Left lobe of liver (tissue), 2 donors: ENCODE measurements around the gene LANCL2. TPM values are rescaled to one million over a fixed set of nuclear protein-coding genes. Genes with fewer than 3 reads are reported as not detected.
"Not testable (repeated sequence)": the region's sequence is repeated elsewhere in the genome, so short reads cannot be mapped to it uniquely, and the experiment has no call there.

ENCODE experiments used
- ATAC-seq: fragments of 200-7000 bp; cut with Tn5 transposase; one replicate; pipeline ENCODE4 v1.9.1; 2020; ENCODE audit warnings: mild to moderate bottlenecking, moderate library complexity
- DNase-seq: peaks from one replicate; pipeline ENCODE4 v3.0.0-alpha.2; 2020; ENCODE audit warnings: low spot score
- total RNA-seq: library from RNA; stranded (reverse); gene quantifications from one replicate; pipeline ENCODE4 v1.2.1, GENCODE V29; 2021
- donor health status: DM: no; HTN: no; CAD: no; lungs with moderate emphysema.
- donor health status: DM: no; HTN: yes; CAD: no.

Gene LANCL2
- total RNA-seq, 1 donor from 2014 or later = 8.5 TPM

DNA sequence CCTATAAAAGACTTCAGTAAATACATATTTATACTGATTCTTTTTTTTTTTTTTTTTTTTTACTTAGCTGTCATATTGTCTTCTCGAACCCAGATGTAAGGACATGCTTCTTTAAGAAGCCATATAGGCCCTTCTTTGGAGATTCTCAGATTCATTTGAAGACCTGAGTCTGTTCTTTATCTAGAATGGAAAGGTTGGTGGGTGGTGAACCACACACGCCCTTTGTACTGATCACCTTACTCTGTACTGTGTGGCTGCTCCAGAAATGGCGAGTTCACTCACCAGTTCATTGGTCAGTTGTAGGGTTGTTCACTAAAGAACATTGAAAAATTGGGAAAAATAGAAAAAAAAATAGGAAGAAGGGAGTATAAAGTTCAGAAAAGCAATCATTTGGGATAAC lies 32.5 kb downstream of the LANCL2 start:
- DNase-seq = no peak
- ATAC-seq = no peak

DNA sequence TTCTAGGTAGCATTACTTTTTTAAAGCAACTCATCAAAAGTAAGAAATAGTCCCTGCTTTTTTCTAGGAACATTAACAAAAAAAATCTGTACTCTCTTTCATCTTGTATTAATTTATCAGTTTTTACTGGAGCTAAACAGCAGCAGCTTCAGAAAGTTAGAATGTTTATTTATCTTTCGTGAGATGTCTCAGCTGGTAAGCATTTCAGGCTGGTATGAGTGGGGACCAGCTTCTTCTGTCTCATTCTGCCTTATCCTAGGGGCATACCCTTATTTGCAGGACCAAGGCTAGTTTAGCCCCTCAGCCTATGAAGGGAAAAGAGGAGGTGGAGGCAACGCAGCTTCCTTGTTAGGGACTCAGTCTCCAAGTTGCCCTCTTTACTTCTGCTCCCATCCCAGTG lies 35.1 kb downstream of the LANCL2 start:
- DNase-seq = no peak
- ATAC-seq = no peak

DNA sequence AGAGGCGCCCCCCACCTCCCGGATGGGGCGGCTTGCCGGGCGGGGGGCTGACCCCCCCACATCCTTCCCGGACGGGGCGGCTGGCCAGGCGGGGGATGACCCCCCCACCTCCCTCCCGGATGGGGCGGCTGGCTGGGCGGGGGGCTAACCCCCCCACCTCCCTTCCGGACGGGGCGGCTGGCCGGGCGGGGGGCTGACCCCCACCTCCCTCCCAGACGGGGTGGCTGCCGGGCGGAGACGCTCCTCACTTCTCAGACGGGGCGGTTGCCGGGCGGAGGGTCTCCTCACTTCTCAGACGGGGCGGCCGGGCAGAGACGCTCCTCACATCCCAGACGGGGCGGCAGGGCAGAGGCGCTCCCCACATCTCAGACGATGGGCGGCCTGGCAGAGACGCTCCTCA lies 37.4 kb downstream of the LANCL2 start:
- ATAC-seq, DNase-seq: not testable (repeated sequence)

DNA sequence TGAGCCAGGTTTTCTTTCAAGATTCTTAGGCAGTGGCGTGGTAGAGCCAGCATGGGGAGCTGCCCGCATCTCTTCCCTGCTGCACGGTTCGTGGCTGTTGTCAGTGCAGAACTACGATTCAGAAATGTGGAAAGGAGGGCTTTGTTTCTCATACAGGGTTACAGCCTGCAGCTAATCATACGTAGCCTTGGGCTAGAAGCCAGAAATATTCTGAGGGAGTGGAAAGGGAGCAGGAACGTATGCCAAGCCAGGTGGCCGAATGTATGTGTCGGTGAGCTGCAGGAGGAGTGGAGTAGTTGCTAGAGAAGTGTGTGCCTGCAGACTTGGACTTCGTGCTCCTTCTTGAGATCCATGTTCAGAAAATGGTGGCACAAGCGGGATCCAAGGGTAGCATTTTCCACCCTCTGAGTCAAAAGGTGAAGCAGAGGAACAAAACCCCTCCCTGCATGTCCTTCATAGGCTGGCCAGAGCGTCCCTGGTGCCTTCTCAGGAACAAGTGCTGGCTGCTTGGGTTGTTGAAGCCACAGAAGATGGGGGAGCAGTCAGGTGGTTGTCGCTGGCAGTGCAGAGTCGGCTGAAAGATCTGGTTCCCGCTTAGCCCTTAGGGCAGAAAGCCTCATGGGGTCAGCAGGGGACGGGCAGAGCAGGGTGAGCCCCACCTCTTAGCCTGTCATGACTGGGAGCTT lies 40.9 kb downstream of the LANCL2 start:
- DNase-seq (no peak), ATAC-seq (no peak)

DNA sequence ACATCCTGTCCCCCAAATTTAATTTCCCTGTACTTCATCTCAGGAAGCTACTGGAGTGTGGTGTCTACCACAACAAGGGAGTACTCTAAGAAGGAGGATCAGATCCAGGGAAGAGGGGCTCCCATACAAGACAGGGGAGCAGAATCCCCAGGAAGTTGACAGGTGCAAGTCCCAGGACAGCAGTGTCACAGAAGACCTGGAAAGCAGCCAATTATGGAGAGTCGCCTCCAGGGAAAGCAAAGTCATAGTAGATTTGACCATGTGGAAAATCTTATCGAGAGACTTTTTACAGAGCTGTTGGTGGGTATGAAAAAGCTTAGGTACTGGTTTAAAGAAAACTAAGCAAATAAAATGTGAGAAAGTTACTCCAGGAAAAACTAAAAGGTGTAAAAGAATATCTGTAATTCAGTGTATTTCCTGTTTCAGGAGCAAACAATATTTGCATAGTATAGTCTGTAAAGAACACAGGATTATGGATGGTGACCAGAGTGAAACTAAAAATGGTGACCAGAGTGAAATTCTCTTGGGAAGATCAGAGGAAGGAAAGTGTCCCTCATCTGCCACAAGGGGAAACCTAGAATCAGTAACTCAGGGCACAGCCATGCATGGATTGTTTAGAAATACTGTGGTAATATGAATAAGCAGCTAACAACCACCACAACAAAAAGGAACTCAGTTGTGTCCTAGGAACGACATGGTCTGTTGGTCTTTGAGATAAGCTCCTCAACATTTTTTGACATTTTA lies 44.5 kb downstream of the LANCL2 start:
- peak; percentile 36 for ATAC-seq
- DNase-seq = no peak

DNA sequence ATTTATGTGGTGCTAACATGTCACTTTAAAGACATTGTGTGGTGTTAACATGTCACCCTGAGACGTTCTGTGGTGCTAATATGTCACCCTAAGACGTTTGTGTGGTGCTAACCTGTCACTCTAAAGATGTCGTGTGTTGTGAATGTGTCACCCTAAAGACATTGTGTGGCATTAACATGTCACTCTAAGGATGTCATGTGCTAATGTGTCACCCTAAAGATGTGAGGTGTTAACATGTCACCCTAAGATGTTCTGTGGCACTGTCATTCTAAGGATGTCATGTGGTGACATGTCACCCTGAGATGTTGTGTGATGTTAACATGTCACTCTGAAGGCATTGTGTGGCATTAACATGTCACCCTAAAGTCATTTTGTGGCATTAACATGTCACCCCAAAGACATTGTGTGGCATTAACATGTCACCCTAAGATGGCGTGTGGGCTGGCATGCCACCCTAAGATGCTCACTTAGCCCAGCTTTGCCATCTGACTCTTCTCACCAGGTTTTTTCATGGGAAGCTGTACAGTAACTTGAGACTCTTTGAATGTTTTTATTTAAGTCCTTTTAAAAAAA lies 45.6 kb downstream of the LANCL2 start:
- ATAC-seq = no peak
- DNase-seq = no peak

DNA sequence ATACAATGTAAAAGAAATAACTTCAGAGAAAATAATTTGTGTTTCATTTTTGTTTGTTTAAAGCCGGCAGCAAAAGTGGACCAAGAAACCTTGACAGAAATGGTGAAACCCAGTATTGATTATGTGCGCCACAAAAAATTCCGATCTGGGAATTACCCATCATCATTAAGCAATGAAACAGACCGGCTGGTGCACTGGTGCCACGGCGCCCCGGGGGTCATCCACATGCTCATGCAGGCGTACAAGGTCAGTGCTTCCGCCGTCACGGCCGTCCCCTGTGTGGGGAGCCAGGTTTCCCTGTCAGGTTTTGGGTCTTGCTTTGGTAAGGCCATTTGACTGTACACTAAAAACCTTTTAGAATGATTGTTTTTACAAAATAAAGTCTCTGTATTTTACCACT lies 46.7 kb downstream of the LANCL2 start:
- ATAC-seq (peak; percentile 45), DNase-seq (peak; percentile 67)

DNA sequence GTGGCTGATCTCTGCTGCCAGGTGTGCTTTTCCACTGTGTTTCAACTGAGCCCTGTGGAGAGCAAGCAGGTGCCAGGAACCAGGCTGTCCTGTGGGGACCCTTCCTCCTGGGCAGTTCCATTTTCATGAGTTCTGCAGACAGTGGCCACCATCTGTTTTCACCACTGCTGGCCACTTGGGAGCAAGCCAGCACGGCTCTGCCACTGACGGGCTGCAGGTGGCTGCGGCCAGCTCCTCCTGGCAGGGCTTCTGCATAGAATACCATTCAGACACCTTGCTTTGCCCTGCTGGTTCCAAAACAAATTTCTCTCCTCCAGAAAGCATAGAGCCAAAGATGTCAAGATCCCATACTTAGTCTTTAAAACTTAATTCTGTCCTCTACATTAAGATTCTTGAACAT lies 48.3 kb downstream of the LANCL2 start:
- DNase-seq = peak; percentile 55
- ATAC-seq = peak; percentile 50

DNA sequence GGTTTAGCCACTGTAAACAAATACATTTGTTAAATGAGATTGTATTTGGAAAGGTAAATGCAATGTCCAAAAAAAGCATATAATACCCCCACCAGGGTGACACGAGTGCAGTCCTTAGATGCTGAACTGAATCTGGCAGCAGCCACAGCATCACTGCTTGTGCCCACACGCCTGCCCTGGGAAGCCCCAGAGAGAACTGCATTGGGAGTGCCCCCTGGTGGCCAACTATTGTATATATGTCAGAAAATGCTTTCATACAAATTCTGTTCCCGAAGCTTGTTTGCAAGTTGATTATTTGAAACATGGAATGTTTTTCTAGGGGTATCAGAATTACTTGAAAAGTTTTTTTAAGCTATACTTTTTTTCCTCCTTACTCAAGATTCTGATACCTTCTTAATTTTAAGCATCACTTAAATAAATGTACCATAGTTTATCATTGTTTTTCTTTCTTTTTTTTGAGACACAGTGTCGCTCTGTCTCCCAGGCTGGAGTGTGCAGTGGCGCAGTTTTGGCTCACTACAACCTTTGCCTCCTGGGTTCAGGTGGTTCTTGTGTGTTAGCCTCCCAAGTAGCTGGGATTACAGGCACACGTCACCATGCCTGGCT lies 50.1 kb downstream of the LANCL2 start:
- ATAC-seq (peak; percentile 96), DNase-seq (peak; percentile 80)

DNA sequence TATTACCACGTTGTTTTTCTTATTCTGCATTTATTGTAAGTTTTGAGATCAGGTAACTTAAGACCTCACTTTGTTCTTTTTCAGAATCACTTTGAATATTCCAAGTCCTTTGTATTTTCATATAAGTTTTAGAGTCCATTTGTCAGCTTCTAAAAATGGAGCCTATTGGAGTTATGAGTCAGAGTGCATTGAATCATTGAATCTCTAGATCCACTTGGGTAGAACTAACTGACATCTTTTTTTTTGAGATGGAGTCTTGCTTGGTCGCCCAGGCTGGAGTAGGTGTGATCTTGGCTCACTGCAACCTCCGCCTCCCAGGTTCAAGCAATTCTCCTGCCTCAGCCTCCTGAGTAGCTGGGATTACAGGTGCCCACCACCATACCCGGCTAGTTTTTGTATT lies 52.3 kb downstream of the LANCL2 start:
- not testable (repeated sequence) for DNase-seq, ATAC-seq

DNA sequence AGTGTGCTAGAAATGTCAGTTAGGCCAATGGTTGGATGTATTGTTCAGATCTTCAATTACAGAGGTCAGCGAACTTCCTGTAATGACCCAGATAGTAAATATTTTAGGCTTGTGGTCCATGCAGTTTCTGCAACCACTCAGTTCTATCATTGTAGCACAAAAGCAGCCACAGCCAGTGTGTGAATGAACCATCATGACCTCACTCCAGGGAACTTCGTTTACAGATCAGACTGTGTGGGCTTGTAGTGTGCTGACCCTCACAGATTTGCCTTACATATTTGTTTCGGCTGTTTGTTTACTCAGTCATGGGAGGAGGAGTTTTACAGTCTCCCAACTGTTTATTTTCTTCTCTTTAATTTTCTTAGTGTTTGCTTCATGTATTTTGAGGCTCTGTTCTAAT lies 55.4 kb downstream of the LANCL2 start:
- DNase-seq (no peak), ATAC-seq (peak; percentile 26)

DNA sequence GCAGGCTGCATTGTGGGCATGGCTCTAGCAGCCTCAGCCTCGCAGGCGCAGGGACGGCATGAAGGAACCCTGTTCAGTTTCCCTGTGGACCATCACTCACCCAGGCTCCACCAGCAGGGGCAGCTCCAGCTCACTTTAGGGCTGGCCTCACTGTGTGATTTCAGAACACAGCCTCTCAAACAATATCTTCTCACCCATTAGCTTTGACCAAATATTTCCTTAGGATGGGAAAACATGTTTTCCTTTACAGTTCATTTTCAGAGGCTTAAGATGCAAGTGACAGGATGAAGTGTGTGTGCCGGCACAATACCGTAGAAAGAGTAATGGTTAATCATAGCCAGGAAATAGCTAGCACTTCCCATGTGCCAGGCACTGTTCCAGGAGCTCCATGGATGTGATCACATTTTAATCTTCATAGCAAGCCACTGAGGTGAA lies 58.2 kb downstream of the LANCL2 start:
- ATAC-seq (no peak), DNase-seq (no peak)

DNA sequence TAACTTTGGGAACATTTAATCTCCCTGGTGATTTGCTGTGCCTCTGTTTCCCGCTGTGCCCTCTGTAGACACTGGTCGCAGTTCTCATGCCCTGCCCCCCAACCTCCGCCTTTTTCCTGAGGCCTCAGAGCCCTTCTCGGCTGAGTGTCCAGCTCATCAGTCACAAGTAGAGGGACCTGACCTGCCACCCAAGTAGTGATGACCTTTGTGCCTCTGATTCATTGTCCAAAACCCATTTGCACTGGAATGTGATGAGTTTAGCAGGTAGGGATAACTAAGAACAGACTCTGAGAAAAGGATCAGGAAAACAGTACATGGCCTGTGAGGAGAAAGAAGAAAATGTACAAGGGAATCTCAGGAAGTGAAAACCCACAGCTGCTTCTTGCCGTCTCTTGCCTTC lies 58.8 kb downstream of the LANCL2 start:
- DNase-seq (no peak), ATAC-seq (peak; percentile 19)

DNA sequence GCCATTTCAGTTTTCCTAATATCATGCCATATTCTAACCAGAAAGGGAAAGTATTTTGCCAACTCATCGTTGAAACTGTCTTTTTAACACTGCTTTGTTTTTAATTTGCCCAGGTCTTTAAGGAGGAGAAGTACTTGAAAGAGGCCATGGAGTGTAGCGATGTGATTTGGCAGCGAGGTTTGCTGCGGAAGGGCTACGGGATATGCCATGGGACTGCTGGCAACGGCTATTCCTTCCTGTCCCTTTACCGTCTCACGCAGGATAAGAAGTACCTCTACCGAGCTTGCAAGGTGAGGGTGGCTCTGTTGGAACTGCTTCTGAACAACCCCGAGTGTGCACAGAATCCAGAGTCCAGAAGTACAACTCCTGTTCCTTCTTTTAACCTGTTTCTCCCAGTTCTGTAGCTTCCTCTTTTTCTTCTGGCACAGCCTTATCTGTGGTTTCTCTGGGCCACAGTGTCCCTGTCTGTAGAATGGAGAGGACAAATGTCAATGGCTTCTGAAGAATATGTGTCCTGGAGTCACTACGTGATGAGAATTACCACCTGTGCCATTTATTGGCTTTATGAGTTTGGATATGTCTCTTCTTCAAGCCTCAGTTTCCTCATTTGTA lies 60.1 kb downstream of the LANCL2 start:
- no peak for ATAC-seq
- no peak for DNase-seq

DNA sequence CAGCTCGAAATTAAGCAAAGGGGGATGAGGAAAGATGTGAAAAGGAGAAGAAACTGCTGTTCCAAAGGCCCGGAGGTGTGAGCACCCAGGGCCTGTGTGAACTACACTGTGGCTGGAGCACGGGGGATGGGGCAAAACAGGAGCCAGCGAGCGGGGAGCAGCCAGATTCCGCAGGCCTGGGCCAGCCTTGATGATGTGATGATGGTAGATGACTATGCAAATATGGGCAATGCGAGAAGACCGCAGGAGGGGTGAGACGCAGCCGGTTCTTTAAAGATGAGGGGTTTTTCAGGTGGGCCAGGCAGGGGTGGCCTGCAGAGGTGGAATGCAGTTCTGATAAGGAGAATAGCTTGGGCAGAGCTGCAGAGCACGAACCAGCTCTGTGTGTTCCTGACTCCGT lies 61.5 kb downstream of the LANCL2 start:
- no peak for ATAC-seq
- no peak for DNase-seq

DNA sequence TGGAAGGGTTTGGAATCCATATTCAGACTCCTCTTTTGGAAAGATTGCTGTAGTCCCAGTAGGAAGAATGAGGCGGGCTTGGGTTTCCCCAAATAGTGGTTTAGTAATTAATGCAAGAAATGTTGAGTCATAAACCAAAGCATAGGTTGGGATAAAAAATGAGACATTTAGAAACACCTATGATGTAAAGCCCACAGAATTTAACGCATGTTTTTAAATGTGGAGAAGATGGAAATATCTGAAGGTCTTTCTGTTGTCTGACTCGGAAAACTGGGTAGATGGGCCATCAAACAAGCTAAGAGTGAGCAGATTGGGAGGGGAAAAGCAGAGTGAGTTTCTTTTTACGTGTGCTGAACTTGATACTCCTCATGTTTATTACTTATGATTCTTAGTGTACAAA lies 62.2 kb downstream of the LANCL2 start:
- ATAC-seq (no peak), DNase-seq (no peak)

DNA sequence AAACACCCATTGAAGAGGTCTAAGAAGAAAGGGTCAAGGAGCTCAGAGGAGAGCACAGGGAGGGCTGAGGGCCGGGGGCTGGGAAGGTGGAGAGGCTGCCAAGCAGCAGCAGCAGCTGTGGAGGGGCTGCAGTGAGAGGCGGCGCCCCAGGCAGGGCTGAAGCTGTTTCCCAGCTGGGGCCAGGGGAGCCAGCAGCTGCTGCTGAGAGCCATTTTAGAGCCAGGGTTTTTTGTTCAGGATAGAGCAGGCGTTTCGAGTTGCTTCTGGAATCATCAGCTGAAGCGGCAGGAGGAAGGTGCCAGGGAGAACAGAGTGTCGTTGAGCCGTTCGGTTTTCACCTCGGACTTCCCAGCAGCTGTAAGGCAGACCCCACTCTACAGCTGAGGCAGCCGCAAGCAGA lies 62.7 kb downstream of the LANCL2 start:
- DNase-seq = no peak
- ATAC-seq = no peak

DNA sequence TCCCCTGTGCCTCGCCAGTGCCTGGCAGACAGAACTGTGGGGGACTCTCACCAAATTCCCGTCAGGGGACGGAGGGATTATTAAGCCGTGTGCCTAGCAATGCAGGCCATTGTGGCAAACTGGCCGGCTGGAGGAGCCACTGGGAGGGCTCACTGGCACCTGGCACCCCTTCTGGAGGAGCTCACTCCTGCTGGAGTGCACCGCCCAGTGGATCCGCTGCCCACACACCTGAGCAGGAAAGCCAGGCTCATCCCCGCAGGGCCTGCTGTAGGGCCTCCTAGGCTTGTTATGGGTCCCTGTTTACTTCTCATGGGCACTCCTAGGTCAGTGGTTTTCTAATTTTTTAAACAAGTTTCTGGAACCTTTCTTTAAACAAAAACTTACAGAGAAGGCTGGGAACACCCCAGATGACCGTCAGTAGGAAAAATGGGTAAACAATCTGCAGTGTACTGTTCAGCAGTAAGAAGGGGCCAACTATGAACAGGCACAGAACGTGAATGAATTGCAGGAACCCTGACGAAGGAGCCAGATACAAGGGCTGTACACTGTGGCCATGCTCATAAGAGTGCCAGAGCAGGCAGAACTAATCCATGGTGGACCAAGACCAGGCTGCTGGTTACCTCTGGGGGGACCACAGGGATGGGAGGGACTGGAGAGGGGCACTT lies 64.8 kb downstream of the LANCL2 start:
- ATAC-seq (no peak), DNase-seq (no peak)

DNA sequence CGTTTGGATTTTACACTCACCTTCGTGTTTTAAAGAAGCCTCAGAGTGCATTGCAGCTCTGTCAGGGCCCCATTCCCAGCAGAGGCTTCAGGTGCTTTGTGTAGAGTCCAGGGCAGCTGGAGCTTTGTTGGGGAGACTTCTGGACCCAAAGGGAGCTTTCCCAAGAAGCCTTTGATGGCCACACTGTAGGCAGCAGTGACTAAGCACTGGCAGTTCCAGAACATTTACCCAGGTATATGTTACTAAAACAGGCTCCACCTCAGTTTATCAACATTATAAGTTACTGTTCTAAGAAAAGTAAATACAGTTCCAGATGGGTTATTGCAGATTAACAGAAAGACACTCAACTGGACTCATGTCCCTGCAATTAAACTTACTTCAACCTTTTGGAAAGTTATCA lies 66.8 kb downstream of the LANCL2 start:
- DNase-seq = no peak
- ATAC-seq = no peak

DNA sequence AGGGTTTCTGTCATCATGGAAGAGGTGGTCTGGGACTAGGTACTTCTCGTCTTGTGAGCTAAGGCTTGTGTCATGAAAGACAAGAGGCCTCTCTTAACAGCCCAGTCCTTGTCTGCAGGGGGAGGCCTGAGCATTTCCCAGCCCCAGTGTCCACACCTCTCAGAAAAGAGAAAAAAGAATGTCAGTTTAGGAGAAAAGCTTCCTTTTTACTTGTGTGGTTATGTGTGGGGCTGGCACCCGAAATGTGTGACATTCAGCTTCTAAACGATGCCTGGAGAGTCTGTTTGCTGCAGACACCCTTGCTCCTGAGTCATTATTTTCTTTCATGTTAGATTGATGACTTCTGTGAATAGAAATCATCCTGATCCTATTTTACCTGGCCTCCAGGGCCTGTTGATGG lies 67.4 kb downstream of the LANCL2 start:
- ATAC-seq (no peak), DNase-seq (no peak)
